HG03558 (cell line): Measurements from ENCODE around the gene TNFRSF6B.
"Not testable (repeated sequence)": the region's sequence is repeated elsewhere in the genome, so short reads cannot be mapped to it uniquely, and the experiment has no call there.

Experiments used
- ATAC-seq: cut with Tn5 transposase; IDR thresholded peaks from one replicate; pipeline ENCODE4 v1.9.1; 2021; ENCODE audit warnings: moderate number of reproducible peaks; ENCODE audit not compliant: unreplicated experiment; ENCODE audit errors: extremely low read depth

Gene TNFRSF6B

GRCh38 chr20:63661959-63662812 is 34.3 kb upstream of the TNFRSF6B start:
- no peak for ATAC-seq

- no peak for ATAC-seq
Observed at GRCh38 chr20:63662813-63663189, 33.7 kb upstream of the TNFRSF6B start.

- no peak for ATAC-seq
Observed at GRCh38 chr20:63663332-63664066, 33.0 kb upstream of the TNFRSF6B start.

- ATAC-seq = no peak
Observed at GRCh38 chr20:63664143-63664851, 32.2 kb upstream of the TNFRSF6B start.

GRCh38 chr20:63664861-63665594 is 31.4 kb upstream of the TNFRSF6B start:
- ATAC-seq = no peak

GRCh38 chr20:63665708-63666107 is 30.7 kb upstream of the TNFRSF6B start:
- ATAC-seq = no peak

GRCh38 chr20:63667858-63668257 is 28.6 kb upstream of the TNFRSF6B start:
- no peak for ATAC-seq

GRCh38 chr20:63668351-63668750 is 28.1 kb upstream of the TNFRSF6B start:
- no peak for ATAC-seq

GRCh38 chr20:63671695-63672094 is 24.8 kb upstream of the TNFRSF6B start:
- not testable (repeated sequence) for ATAC-seq

- no peak for ATAC-seq
Observed at GRCh38 chr20:63672666-63673065, 23.8 kb upstream of the TNFRSF6B start.

- ATAC-seq = no peak
Observed at GRCh38 chr20:63673951-63674350, 22.5 kb upstream of the TNFRSF6B start.

- ATAC-seq = no peak
Observed at GRCh38 chr20:63675681-63676368, 20.6 kb upstream of the TNFRSF6B start.

GRCh38 chr20:63678071-63678470 is 18.4 kb upstream of the TNFRSF6B start:
- no peak for ATAC-seq

- no peak for ATAC-seq
Observed at GRCh38 chr20:63678667-63679465, 17.6 kb upstream of the TNFRSF6B start.

GRCh38 chr20:63679799-63680305 is 16.6 kb upstream of the TNFRSF6B start:
- ATAC-seq = no peak

- no peak for ATAC-seq
Observed at GRCh38 chr20:63680427-63680826, 16.0 kb upstream of the TNFRSF6B start.

GRCh38 chr20:63680857-63681608 is 15.4 kb upstream of the TNFRSF6B start:
- ATAC-seq = no peak

- ATAC-seq = no peak
Observed at GRCh38 chr20:63681609-63682142, 14.8 kb upstream of the TNFRSF6B start.
